Liver (tissue), 9 donors: ENCODE results near the gene ARHGDIB. TPM values are rescaled to one million over a fixed set of nuclear protein-coding genes. Genes with fewer than 3 reads are reported as not detected.
A peak's percentile ranks its signal among the peaks of the same experiment; 100 is the strongest.

Experiments
- DNase-seq: peaks from one replicate; pipeline ENCODE4 v3.0.0-alpha.2; 2017; ENCODE audit warnings: low spot score
- H3K27ac ChIP-seq, 2 donors: one replicate each; pipeline ENCODE4 v1.7.0; 2013; ENCODE audit warnings: inconsistent platforms in 2 of 2, low read length in 2 of 2, control low read depth in 1 of 2, low read depth in 1 of 2, mild to moderate bottlenecking in 1 of 2
- H3K27me3 ChIP-seq, 4 donors: one replicate each; pipeline versions ENCODE4 v1.6.1 to v1.7.0; 2013; ENCODE audit warnings: low read length in 3 of 4, inconsistent platforms in 1 of 4, mild to moderate bottlenecking in 1 of 4, moderate library complexity in 1 of 4; ENCODE audit not compliant: control insufficient read depth in 4 of 4, insufficient read depth in 4 of 4
- H3K36me3 ChIP-seq, 4 donors: one replicate each; pipeline versions ENCODE4 v1.6.1 to v1.7.0; 2013; ENCODE audit warnings: low read length in 3 of 4, mild to moderate bottlenecking in 3 of 4, low read depth in 1 of 4, moderate library complexity in 1 of 4; ENCODE audit not compliant: control insufficient read depth in 4 of 4, insufficient read depth in 3 of 4
- H3K4me1 ChIP-seq, 4 donors: one replicate each; pipeline versions ENCODE4 v1.6.1 to v1.7.0; 2013; ENCODE audit warnings: low read length in 3 of 4, mild to moderate bottlenecking in 3 of 4, moderate library complexity in 1 of 4; ENCODE audit not compliant: control insufficient read depth in 4 of 4, insufficient read depth in 4 of 4
- H3K4me3 ChIP-seq, 3 donors: one replicate each; pipeline versions ENCODE4 v1.6.1 to v1.7.0; 2013; ENCODE audit warnings: low read length in 3 of 3, control low read depth in 1 of 3, low read depth in 1 of 3, mild to moderate bottlenecking in 1 of 3
- H3K9ac ChIP-seq, 2 donors: one replicate each; pipeline ENCODE4 v1.7.0; 2013; ENCODE audit warnings: low read length in 2 of 2, mild to moderate bottlenecking in 2 of 2, moderate library complexity in 2 of 2, control low read depth in 1 of 2, low read depth in 1 of 2
- H3K9me3 ChIP-seq, 4 donors: one replicate each; pipeline versions ENCODE4 v1.6.1 to v1.7.0; 2013; ENCODE audit warnings: low read length in 3 of 4; ENCODE audit not compliant: control insufficient read depth in 4 of 4
- EGR1 ChIP-seq, 2 donors: IDR thresholded peaks; 2 replicates each; pipeline ENCODE4 v1.6.1; 2016 to 2018; ENCODE audit warnings: antibody characterized with exemption in 2 of 2, low read depth in 2 of 2
- FOXA1 ChIP-seq: IDR thresholded peaks from 2 replicates; pipeline ENCODE4 v1.6.1; 2016; ENCODE audit warnings: antibody characterized with exemption
- FOXA2 ChIP-seq: IDR thresholded peaks from 2 replicates; pipeline ENCODE4 v1.6.1; 2016; ENCODE audit warnings: antibody characterized with exemption
- HNF4A ChIP-seq, 2 donors: conservative IDR thresholded peaks; 2 replicates each; pipeline ENCODE4 v1.6.1; 2016; ENCODE audit warnings: antibody characterized with exemption in 2 of 2, mild to moderate bottlenecking in 2 of 2
- HNF4G ChIP-seq: IDR thresholded peaks from 2 replicates; pipeline ENCODE4 v1.6.1; 2016; ENCODE audit warnings: antibody characterized with exemption
- RAD21 ChIP-seq, 2 donors: IDR thresholded peaks; 2 replicates each; pipeline ENCODE4 v1.6.1; 2016; ENCODE audit warnings: antibody characterized with exemption in 2 of 2, mild to moderate bottlenecking in 2 of 2
- SP1 ChIP-seq: IDR thresholded peaks from 2 replicates; pipeline ENCODE4 v1.6.1; 2018; ENCODE audit warnings: antibody characterized with exemption, mild to moderate bottlenecking
- YY1 ChIP-seq: IDR thresholded peaks from 2 replicates; pipeline ENCODE4 v1.6.1; 2016; ENCODE audit warnings: antibody characterized with exemption, mild to moderate bottlenecking
- WGBS: extraction: QIAGEN DNeasy Blood & Tissue Kit; methylation state at CpG from one replicate; pipeline ENCODE4 v1.1.7; 2013; 5-methylcytosine and 5-hydroxymethylcytosine counted together
- polyA plus RNA-seq, 2 donors: library from polyadenylated mRNA; stranded (reverse) in 1 of 2; unstranded in 1 of 2; fragments of 200-250 nt in 1 of 2; fragments of >200 nt in 1 of 2; fragmentation: Nextera tagmentation in 1 of 2; extraction: Ambion mirVana in 1 of 2; gene quantifications; one replicate each; pipeline versions ENCODE4 v1.2.1 to v1.2.3, GENCODE V29; 2013 to 2015
- total RNA-seq, 2 donors: library from RNA; depleted of rRNA; stranded (reverse); fragments of >200 nt; gene quantifications; one replicate each; pipeline ENCODE4 v1.2.3, GENCODE V29; 2014
- TF ChIP-seq, protein P1 (sequence below): IDR thresholded peaks from 2 replicates; pipeline ENCODE4 v1.6.1; 2016; ENCODE audit warnings: antibody characterized with exemption
- TF ChIP-seq, protein P2 (sequence below): fragments of 150-350 bp; IDR thresholded peaks from 2 replicates; pipeline ENCODE4 v1.5.1; 2017; ENCODE audit warnings: improper control_type of control experiment, low read depth, low read length; ENCODE audit not compliant: missing input control
- TF ChIP-seq, protein P3 (sequence below): IDR thresholded peaks from 2 replicates; pipeline ENCODE4 v1.6.1; 2016; ENCODE audit warnings: antibody characterized with exemption
- TF ChIP-seq, protein P4 (sequence below): IDR thresholded peaks from 2 replicates; pipeline ENCODE4 v1.6.1; 2016; ENCODE audit warnings: antibody characterized with exemption, mild to moderate bottlenecking
- donor health status: healthy.
- donor health status: healthy.
- donor health status: healthy.
- donor health status: healthy.
- donor health status: healthy.

Gene ARHGDIB
- total and polyA plus RNA-seq, 4 donors, result 36.3 to 66.9 (median 47.5) TPM

DNA sequence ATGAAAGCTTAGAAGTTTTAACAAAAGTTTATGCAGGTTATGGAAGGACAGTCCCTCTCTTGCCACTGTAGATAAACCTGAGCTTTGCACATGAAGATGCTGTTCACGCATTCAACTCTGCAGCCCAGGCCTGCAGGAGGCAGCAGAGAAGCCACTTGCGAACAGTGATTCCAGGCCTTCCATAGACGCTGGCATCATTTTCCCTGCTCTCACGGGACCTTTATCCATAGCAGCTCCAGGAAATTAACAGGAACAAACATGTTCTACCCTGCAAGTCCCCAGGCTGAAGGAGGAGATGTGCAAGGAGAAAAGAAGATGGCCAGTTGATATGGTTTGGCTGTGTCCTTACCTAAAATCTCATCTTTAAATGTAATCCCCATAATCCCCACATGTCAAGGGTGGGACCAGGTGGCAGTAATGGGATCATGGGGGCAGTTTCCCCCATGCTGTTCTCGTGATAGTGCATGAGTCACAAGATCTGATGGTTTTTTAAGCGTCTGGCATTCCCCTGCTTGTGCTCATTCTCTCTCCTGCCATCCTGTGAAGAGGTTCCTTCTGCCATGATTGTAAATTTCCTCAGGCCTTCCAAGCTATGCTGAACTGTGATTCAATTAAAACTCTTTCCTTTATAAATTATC is 25.1 kb downstream of the ARHGDIB start:
- no peak for DNase-seq
- Histone ChIP-seq H3K27ac (no peak overlapping the region), H3K27me3 (no peaks in the 10 kb centered on the region), H3K4me1 (no peaks in the 10 kb centered on the region), H3K4me3 (no peak overlapping the region), H3K9me3 (no peaks in the 10 kb centered on the region), H3K36me3 (no peaks in the 10 kb centered on the region), H3K9ac (no peak overlapping the region)
- peak in 1 of 2 donors; percentile 28 for TF ChIP-seq RAD21 (IDR thresholded peaks at IDR 0.05)
- TF ChIP-seq EGR1 (IDR thresholded peaks at IDR 0.05; ENCODE audit: low read depth in 2 of 2), result no peak
- TF ChIP-seq FOXA2, result no peak
- TF ChIP-seq, protein P1, sequence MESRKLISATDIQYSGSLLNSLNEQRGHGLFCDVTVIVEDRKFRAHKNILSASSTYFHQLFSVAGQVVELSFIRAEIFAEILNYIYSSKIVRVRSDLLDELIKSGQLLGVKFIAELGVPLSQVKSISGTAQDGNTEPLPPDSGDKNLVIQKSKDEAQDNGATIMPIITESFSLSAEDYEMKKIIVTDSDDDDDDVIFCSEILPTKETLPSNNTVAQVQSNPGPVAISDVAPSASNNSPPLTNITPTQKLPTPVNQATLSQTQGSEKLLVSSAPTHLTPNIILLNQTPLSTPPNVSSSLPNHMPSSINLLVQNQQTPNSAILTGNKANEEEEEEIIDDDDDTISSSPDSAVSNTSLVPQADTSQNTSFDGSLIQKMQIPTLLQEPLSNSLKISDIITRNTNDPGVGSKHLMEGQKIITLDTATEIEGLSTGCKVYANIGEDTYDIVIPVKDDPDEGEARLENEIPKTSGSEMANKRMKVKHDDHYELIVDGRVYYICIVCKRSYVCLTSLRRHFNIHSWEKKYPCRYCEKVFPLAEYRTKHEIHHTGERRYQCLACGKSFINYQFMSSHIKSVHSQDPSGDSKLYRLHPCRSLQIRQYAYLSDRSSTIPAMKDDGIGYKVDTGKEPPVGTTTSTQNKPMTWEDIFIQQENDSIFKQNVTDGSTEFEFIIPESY, result no peak
- no peak for TF ChIP-seq HNF4A (conservative IDR thresholded peaks at IDR 0.05)
- 86% methylated on average over 6 of the region's 6 CpGs for WGBS

DNA sequence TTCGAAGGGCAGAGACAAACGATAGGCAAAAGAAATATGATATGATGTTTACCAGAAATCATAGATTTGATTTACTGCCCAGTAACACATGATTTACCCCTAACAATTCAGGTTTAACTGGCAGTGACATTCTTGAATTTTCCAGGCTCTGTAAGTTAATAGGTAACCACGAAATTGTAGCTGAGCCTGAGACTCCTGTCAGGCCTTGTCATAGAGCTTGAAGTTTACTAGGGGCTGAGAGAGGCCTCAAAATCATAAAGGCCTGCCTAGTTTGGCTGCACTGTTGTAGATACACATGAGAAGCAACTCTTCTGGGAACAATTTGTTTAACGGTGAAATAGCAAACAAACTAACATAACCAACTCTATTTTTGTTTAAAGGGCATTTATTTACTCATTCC is 26.4 kb downstream of the ARHGDIB start:
- no peak for DNase-seq
- Histone ChIP-seq H3K9ac (no peak overlapping the region), H3K9me3 (no peaks in the 10 kb centered on the region), H3K36me3 (no peaks in the 10 kb centered on the region), H3K27me3 (no peaks in the 10 kb centered on the region), H3K4me3 (no peak overlapping the region), H3K27ac (no peak overlapping the region), H3K4me1 (no peaks in the 10 kb centered on the region)
- TF ChIP-seq, protein P2, sequence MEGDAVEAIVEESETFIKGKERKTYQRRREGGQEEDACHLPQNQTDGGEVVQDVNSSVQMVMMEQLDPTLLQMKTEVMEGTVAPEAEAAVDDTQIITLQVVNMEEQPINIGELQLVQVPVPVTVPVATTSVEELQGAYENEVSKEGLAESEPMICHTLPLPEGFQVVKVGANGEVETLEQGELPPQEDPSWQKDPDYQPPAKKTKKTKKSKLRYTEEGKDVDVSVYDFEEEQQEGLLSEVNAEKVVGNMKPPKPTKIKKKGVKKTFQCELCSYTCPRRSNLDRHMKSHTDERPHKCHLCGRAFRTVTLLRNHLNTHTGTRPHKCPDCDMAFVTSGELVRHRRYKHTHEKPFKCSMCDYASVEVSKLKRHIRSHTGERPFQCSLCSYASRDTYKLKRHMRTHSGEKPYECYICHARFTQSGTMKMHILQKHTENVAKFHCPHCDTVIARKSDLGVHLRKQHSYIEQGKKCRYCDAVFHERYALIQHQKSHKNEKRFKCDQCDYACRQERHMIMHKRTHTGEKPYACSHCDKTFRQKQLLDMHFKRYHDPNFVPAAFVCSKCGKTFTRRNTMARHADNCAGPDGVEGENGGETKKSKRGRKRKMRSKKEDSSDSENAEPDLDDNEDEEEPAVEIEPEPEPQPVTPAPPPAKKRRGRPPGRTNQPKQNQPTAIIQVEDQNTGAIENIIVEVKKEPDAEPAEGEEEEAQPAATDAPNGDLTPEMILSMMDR, result no peak
- TF ChIP-seq FOXA1 (no peak), SP1 (no peak), FOXA2 (no peak), EGR1 (IDR thresholded peaks at IDR 0.05; ENCODE audit: low read depth in 2 of 2) (no peak), HNF4A (conservative IDR thresholded peaks at IDR 0.05) (no peak), HNF4G (no peak), YY1 (no peak)
- TF ChIP-seq, protein P1, result no peak
- TF ChIP-seq, protein P3, sequence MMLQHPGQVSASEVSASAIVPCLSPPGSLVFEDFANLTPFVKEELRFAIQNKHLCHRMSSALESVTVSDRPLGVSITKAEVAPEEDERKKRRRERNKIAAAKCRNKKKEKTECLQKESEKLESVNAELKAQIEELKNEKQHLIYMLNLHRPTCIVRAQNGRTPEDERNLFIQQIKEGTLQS, result no peak
- TF ChIP-seq, protein P4, sequence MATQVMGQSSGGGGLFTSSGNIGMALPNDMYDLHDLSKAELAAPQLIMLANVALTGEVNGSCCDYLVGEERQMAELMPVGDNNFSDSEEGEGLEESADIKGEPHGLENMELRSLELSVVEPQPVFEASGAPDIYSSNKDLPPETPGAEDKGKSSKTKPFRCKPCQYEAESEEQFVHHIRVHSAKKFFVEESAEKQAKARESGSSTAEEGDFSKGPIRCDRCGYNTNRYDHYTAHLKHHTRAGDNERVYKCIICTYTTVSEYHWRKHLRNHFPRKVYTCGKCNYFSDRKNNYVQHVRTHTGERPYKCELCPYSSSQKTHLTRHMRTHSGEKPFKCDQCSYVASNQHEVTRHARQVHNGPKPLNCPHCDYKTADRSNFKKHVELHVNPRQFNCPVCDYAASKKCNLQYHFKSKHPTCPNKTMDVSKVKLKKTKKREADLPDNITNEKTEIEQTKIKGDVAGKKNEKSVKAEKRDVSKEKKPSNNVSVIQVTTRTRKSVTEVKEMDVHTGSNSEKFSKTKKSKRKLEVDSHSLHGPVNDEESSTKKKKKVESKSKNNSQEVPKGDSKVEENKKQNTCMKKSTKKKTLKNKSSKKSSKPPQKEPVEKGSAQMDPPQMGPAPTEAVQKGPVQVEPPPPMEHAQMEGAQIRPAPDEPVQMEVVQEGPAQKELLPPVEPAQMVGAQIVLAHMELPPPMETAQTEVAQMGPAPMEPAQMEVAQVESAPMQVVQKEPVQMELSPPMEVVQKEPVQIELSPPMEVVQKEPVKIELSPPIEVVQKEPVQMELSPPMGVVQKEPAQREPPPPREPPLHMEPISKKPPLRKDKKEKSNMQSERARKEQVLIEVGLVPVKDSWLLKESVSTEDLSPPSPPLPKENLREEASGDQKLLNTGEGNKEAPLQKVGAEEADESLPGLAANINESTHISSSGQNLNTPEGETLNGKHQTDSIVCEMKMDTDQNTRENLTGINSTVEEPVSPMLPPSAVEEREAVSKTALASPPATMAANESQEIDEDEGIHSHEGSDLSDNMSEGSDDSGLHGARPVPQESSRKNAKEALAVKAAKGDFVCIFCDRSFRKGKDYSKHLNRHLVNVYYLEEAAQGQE, result no peak
- WGBS, result 40% methylated on average over 4 of the region's 4 CpGs
